ENCODE data around the gene RDH12. TPM values are rescaled to one million over a fixed set of nuclear protein-coding genes. Genes with fewer than 3 reads are reported as not detected.

RDH12 gene
- total RNA-seq, 6 experiments from 2014 or later: not detected

- Mint-ChIP-seq H3K4me1 (ENCODE audit: low read depth) (peaks cover 24% of the 10 kb centered on the region), H3K27me3 (ENCODE audit: insufficient read depth) (peaks cover 8% of the 10 kb centered on the region)
Observed at GRCh38 chr14:67735336-67736147, 33.9 kb downstream of the RDH12 start.

GRCh38 chr14:67736771-67737170 lies 35.1 kb downstream of the RDH12 start:
- H3K9me3 Mint-ChIP-seq: no peaks in the 10 kb centered on the region
- no peaks in the 10 kb centered on the region for H3K36me3 Mint-ChIP-seq (ENCODE audit: low read depth)
- H3K4me3 Mint-ChIP-seq: no peak overlapping the region
- peaks cover 24% of the 10 kb centered on the region for H3K4me1 Mint-ChIP-seq (ENCODE audit: low read depth)
- peaks cover 8% of the 10 kb centered on the region for H3K27me3 Mint-ChIP-seq (ENCODE audit: insufficient read depth)
- TF ChIP-seq CTCF (IDR thresholded peaks at IDR 0.05): no peak
- no peak overlapping the region for H3K27ac Mint-ChIP-seq
- no peak for DNase-seq

More at GRCh38 chr14:67735336-67736147, 33.9 kb downstream of the RDH12 start:
- no peak overlapping the region for H3K27ac Mint-ChIP-seq
- H3K9me3 Mint-ChIP-seq: no peaks in the 10 kb centered on the region
- H3K4me3 Mint-ChIP-seq: no peak overlapping the region
- H3K36me3 Mint-ChIP-seq (ENCODE audit: low read depth): no peaks in the 10 kb centered on the region
- no peak for DNase-seq
- no peak for TF ChIP-seq CTCF (IDR thresholded peaks at IDR 0.05)

- Mint-ChIP-seq H3K27ac (peak overlapping the region; percentile 73; the same call in 1 of the 2 replicates), H3K9me3 (no peaks in the 10 kb centered on the region), H3K4me3 (no peak overlapping the region), H3K36me3 (ENCODE audit: low read depth) (no peaks in the 10 kb centered on the region), H3K4me1 (ENCODE audit: low read depth) (peaks cover 24% of the 10 kb centered on the region), H3K27me3 (ENCODE audit: insufficient read depth) (peaks cover 9% of the 10 kb centered on the region)
- no peak for TF ChIP-seq CTCF (IDR thresholded peaks at IDR 0.05)
- peak; percentile 83 for DNase-seq
Observed at GRCh38 chr14:67738740-67739504, 37.2 kb downstream of the RDH12 start.

GRCh38 chr14:67744046-67744445 lies 42.4 kb downstream of the RDH12 start:
- peaks cover 4% of the 10 kb centered on the region for H3K27me3 Mint-ChIP-seq (ENCODE audit: insufficient read depth)

GRCh38 chr14:67746927-67747326 lies 45.2 kb downstream of the RDH12 start:
- TF ChIP-seq CTCF (IDR thresholded peaks at IDR 0.05): no peak
- H3K27me3 Mint-ChIP-seq (ENCODE audit: insufficient read depth): peaks cover 4% of the 10 kb centered on the region
- H3K4me3 Mint-ChIP-seq: no peak overlapping the region
- no peaks in the 10 kb centered on the region for H3K9me3 Mint-ChIP-seq
- H3K4me1 Mint-ChIP-seq (ENCODE audit: low read depth): no peaks in the 10 kb centered on the region
- DNase-seq: no peak
- peaks cover 29% of the 10 kb centered on the region for H3K36me3 Mint-ChIP-seq (ENCODE audit: low read depth)
- H3K27ac Mint-ChIP-seq: no peak overlapping the region

More at GRCh38 chr14:67744046-67744445, 42.4 kb downstream of the RDH12 start:
- Mint-ChIP-seq H3K4me1 (ENCODE audit: low read depth) (peaks cover 7% of the 10 kb centered on the region), H3K4me3 (no peak overlapping the region), H3K27ac (no peak overlapping the region), H3K9me3 (no peaks in the 10 kb centered on the region), H3K36me3 (ENCODE audit: low read depth) (peaks cover 22% of the 10 kb centered on the region)
- no peak for TF ChIP-seq CTCF (IDR thresholded peaks at IDR 0.05)
- DNase-seq: no peak
